BE2C (cell line): ENCODE data around the gene NDC1.

Experiments used
- DNase-seq: peaks from one replicate; pipeline ENCODE4 v3.0.0-alpha.2; 2020
- H3K27me3 ChIP-seq: fragments of 250-450 bp; sonication (Bioruptor Pico); 2 replicates; pipeline ENCODE4 v1.5.1; 2020; ENCODE audit warnings: mild to moderate bottlenecking
- H3K36me3 ChIP-seq: fragments of 250-450 bp; sonication (Bioruptor Pico); 2 replicates; pipeline ENCODE4 v1.5.1; 2020; ENCODE audit warnings: mild to moderate bottlenecking
- H3K4me1 ChIP-seq: fragments of 250-450 bp; sonication (Bioruptor Pico); 2 replicates; pipeline ENCODE4 v1.5.1; 2020
- H3K4me3 ChIP-seq: 2 replicates; pipeline ENCODE4 v1.5.1; 2011; ENCODE audit warnings: low read depth, low read length
- H3K9me3 ChIP-seq: fragments of 250-450 bp; sonication (Bioruptor Pico); 2 replicates; pipeline ENCODE4 v1.5.1; 2020
- CTCF ChIP-seq: IDR thresholded peaks from 2 replicates; pipeline ENCODE4 v1.5.1; 2012; ENCODE audit warnings: mild to moderate bottlenecking, low read depth, low read length

NDC1 gene

GRCh38 chr1:53716150-53716549, 121.9 kb downstream of the NDC1 start:
- Histone ChIP-seq H3K4me1 (no peaks in the 10 kb centered on the region), H3K36me3 (no peaks in the 10 kb centered on the region), H3K27me3 (no peaks in the 10 kb centered on the region), H3K9me3 (no peaks in the 10 kb centered on the region), H3K4me3 (no peak overlapping the region)
- no peak for DNase-seq
- no peak for TF ChIP-seq CTCF

GRCh38 chr1:53715478-53715877, 122.6 kb downstream of the NDC1 start:
- H3K36me3 ChIP-seq: no peaks in the 10 kb centered on the region
- H3K4me1 ChIP-seq: no peaks in the 10 kb centered on the region
- no peaks in the 10 kb centered on the region for H3K9me3 ChIP-seq
- H3K4me3 ChIP-seq: no peak overlapping the region
- TF ChIP-seq CTCF: peak; percentile 57
- DNase-seq: peak; percentile 57
- H3K27me3 ChIP-seq: no peaks in the 10 kb centered on the region
